Measurements from ENCODE around the gene CLPTM1. TPM values are rescaled to one million over a fixed set of nuclear protein-coding genes. Genes with fewer than 3 reads are reported as not detected.

CLPTM1 gene, protein sequence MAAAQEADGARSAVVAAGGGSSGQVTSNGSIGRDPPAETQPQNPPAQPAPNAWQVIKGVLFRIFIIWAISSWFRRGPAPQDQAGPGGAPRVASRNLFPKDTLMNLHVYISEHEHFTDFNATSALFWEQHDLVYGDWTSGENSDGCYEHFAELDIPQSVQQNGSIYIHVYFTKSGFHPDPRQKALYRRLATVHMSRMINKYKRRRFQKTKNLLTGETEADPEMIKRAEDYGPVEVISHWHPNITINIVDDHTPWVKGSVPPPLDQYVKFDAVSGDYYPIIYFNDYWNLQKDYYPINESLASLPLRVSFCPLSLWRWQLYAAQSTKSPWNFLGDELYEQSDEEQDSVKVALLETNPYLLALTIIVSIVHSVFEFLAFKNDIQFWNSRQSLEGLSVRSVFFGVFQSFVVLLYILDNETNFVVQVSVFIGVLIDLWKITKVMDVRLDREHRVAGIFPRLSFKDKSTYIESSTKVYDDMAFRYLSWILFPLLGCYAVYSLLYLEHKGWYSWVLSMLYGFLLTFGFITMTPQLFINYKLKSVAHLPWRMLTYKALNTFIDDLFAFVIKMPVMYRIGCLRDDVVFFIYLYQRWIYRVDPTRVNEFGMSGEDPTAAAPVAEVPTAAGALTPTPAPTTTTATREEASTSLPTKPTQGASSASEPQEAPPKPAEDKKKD
- 53.1 and 62.6 TPM in 2 replicates for total RNA-seq

DNA sequence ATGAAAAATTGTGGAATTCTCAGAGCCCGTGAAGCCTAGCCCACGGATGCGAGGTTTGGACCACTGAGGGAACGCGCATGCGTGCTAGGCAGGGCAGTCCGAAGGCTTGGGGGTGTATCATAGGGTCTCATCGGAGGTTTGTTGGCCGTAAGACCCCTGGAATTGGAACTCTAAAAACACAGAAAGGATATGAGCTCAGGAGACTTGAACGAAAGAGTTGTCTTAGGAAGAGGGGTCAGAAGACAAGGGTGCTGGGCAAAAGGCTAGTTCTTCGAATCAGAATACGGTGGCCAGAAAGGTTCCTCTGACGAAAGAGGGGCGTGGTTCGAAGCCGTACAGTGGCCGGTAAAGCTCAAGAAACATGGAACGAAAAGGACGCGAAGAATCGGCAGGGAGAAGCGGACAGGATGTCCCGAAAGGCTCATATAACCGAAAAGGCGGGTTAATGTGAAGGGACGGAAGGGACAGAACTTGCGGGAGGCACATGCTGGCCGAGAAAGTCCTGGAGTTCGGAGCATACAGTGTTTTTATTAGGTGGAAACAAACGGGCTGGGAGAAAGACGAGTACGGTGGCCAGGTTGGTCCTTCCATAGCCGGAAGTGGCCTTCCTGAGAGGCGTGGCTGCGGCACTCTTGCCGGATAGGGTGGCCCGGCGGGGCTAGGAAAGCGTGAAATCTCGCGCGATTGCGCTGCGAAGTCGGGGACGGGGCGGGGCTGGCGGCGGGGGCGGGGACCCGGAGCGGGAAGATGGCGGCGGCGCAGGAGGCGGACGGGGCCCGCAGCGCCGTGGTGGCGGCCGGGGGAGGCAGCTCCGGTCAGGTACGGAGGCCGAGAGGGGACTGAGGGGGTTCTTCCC is at the start of gene CLPTM1:
TSS of gene CLPTM1 (plus strand) at position 732 of the 856 bp plus-strand sequence. CDS start at position 748, 16 bp downstream.
- TF ChIP-seq, protein P1, sequence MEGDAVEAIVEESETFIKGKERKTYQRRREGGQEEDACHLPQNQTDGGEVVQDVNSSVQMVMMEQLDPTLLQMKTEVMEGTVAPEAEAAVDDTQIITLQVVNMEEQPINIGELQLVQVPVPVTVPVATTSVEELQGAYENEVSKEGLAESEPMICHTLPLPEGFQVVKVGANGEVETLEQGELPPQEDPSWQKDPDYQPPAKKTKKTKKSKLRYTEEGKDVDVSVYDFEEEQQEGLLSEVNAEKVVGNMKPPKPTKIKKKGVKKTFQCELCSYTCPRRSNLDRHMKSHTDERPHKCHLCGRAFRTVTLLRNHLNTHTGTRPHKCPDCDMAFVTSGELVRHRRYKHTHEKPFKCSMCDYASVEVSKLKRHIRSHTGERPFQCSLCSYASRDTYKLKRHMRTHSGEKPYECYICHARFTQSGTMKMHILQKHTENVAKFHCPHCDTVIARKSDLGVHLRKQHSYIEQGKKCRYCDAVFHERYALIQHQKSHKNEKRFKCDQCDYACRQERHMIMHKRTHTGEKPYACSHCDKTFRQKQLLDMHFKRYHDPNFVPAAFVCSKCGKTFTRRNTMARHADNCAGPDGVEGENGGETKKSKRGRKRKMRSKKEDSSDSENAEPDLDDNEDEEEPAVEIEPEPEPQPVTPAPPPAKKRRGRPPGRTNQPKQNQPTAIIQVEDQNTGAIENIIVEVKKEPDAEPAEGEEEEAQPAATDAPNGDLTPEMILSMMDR (IDR thresholded peaks at IDR 0.05; ENCODE audit: insufficient read depth, low read depth, low read length) = no peak
- H3K4me3 ChIP-seq (ENCODE audit: low read depth, low read length) = peak within 1 kb of the TSS; percentile 94
- peak; percentile 98 for DNase-seq (ENCODE audit: low read depth)

DNA sequence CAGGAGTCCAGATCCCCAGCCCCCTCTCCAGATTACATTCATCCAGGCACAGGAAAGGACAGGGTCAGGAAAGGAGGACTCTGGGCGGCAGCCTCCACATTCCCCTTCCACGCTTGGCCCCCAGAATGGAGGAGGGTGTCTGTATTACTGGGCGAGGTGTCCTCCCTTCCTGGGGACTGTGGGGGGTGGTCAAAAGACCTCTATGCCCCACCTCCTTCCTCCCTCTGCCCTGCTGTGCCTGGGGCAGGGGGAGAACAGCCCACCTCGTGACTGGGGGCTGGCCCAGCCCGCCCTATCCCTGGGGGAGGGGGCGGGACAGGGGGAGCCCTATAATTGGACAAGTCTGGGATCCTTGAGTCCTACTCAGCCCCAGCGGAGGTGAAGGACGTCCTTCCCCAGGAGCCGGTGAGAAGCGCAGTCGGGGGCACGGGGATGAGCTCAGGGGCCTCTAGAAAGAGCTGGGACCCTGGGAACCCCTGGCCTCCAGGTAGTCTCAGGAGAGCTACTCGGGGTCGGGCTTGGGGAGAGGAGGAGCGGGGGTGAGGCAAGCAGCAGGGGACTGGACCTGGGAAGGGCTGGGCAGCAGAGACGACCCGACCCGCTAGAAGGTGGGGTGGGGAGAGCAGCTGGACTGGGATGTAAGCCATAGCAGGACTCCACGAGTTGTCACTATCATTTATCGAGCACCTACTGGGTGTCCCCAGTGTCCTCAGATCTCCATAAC is 49.6 kb upstream of the CLPTM1 start, which contains the start of gene APOE:
TSS of gene APOE (plus strand) at position 360 of the 724 bp plus-strand sequence. CDS start 829 bp downstream, outside the sequence.
- H3K4me3 ChIP-seq (ENCODE audit: low read depth, low read length) = peak within 1 kb of the TSS; percentile 55
- TF ChIP-seq, protein P1 (IDR thresholded peaks at IDR 0.05; ENCODE audit: insufficient read depth, low read depth, low read length) = no peak
- DNase-seq (ENCODE audit: low read depth) = peak; percentile 47

DNA sequence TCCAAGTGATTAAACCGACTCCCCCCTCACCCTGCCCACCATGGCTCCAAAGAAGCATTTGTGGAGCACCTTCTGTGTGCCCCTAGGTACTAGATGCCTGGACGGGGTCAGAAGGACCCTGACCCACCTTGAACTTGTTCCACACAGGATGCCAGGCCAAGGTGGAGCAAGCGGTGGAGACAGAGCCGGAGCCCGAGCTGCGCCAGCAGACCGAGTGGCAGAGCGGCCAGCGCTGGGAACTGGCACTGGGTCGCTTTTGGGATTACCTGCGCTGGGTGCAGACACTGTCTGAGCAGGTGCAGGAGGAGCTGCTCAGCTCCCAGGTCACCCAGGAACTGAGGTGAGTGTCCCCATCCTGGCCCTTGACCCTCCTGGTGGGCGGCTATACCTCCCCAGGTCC is 47.6 kb upstream of the CLPTM1 start:
- DNase-seq (ENCODE audit: low read depth) = no peak
- TF ChIP-seq, protein P1 (IDR thresholded peaks at IDR 0.05; ENCODE audit: insufficient read depth, low read depth, low read length) = no peak
- H3K4me3 ChIP-seq (ENCODE audit: low read depth, low read length) = no peak overlapping the region

DNA sequence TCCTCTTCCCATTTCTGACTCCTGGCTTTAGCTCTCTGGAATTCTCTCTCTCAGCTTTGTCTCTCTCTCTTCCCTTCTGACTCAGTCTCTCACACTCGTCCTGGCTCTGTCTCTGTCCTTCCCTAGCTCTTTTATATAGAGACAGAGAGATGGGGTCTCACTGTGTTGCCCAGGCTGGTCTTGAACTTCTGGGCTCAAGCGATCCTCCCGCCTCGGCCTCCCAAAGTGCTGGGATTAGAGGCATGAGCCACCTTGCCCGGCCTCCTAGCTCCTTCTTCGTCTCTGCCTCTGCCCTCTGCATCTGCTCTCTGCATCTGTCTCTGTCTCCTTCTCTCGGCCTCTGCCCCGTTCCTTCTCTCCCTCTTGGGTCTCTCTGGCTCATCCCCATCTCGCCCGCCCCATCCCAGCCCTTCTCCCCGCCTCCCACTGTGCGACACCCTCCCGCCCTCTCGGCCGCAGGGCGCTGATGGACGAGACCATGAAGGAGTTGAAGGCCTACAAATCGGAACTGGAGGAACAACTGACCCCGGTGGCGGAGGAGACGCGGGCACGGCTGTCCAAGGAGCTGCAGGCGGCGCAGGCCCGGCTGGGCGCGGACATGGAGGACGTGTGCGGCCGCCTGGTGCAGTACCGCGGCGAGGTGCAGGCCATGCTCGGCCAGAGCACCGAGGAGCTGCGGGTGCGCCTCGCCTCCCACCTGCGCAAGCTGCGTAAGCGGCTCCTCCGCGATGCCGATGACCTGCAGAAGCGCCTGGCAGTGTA is 46.9 kb upstream of the CLPTM1 start:
- H3K4me3 ChIP-seq (ENCODE audit: low read depth, low read length) = no peak overlapping the region
- TF ChIP-seq, protein P1 (IDR thresholded peaks at IDR 0.05; ENCODE audit: insufficient read depth, low read depth, low read length) = no peak
- no peak for DNase-seq (ENCODE audit: low read depth)

DNA sequence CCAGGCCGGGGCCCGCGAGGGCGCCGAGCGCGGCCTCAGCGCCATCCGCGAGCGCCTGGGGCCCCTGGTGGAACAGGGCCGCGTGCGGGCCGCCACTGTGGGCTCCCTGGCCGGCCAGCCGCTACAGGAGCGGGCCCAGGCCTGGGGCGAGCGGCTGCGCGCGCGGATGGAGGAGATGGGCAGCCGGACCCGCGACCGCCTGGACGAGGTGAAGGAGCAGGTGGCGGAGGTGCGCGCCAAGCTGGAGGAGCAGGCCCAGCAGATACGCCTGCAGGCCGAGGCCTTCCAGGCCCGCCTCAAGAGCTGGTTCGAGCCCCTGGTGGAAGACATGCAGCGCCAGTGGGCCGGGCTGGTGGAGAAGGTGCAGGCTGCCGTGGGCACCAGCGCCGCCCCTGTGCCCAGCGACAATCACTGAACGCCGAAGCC is 46.3 kb upstream of the CLPTM1 start:
- H3K4me3 ChIP-seq (ENCODE audit: low read depth, low read length) = no peak overlapping the region
- no peak for DNase-seq (ENCODE audit: low read depth)
- TF ChIP-seq, protein P1 (IDR thresholded peaks at IDR 0.05; ENCODE audit: insufficient read depth, low read depth, low read length) = no peak

All from fibroblast of villous mesenchyme (primary cell).